NCI-H128 (cell line): ENCODE data around the gene FREY1.

Source experiments
- DNase-seq: peaks from one replicate; lab custom pipeline; 2025; ENCODE audit not compliant: unreplicated experiment; lab: John Stamatoyannopoulos, UW

The FREY1 gene

GRCh38 chr11:45906965-45907611 lies at the start of gene FREY1:
TSS of gene FREY1 (minus strand) at chr11:45907271. CDS start at chr11:45907245, 26 bp downstream.
- DNase-seq = no peak

- DNase-seq = no peak
Observed at GRCh38 chr11:45949992-45950407, 42.9 kb upstream of the FREY1 start.

DNA sequence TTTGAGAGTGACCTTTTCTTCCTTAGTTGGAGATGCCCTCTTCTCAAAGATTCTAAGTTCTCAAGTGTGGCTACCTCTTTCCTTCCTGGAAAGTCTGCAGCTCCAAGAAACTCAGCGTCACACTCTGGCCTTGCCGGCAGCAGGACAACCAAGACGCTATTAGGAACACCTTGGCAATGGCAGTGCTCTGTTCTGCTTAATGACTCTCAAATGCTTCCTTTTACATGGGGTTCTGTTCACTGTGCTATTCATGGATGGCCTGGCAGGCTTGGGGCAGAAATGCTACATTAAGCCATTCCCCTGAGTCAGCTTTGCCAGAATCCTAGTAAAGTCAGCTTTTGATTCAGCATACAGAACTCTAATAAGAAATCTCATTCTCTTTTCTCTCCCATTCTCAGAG lies 41.3 kb upstream of the FREY1 start:
- no peak for DNase-seq

DNA sequence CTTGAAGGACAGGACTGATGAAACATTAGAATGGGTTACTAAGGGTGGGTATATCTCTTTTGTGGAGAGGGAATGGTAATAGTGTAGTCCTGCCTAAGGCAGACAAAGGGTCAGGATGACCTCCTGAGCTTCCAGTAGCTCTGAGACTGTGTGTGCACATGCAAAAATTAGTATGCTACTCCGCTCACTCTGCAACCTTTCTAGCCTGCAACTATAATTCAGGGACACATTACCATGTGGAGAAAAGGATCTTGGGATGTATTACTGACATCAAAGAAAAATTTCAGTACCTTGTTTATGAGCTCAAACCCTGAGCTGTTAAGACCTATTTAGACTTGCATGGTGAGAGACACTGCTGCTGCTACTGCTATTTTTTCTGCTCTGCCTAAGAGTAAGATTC lies 40.8 kb upstream of the FREY1 start:
- no peak for DNase-seq

- no peak for DNase-seq
Observed at GRCh38 chr11:45945397-45945999, 38.4 kb upstream of the FREY1 start.

DNA sequence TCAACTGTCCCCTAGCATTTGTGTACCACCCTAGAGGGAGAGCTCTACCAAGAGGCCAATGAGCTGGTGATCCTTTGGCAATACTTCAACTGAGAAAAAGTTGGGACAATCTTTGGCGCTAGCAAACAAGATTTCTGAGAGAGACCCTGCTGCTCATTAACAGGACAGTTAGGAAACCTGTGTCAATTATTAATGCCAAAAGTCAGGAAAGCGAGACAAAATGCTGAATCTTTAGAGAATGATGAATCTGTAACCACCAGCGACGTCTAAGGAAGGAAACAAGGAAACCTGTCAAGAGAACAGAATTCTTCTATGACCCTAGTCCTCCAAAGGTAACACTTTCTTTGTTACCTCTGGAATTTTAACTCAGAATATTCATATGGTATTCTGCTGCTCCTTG lies 35.3 kb upstream of the FREY1 start:
- no peak for DNase-seq

- no peak for DNase-seq
Observed at GRCh38 chr11:45941285-45941684, 34.2 kb upstream of the FREY1 start.

- DNase-seq = no peak
Observed at GRCh38 chr11:45939836-45940235, 32.8 kb upstream of the FREY1 start.

DNA sequence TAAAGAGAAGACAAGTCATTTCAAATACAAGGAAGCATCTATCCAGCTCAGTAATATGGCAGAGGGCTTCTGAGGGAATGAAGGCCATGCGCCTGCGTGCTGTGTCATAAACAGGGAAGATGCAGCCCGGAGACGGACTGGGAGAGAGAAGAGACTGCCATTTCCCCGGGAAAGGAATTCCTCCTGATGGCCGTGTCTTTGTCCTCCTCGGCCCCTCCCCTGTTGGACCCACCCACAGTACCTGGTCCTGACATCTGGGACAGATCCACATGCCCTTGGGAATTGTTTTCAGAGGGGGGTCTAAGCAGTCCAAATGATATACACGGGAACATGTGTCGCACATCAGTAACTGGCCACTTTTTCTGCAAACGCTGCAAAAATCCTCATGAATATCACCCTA lies 30.8 kb upstream of the FREY1 start:
- no peak for DNase-seq

DNA sequence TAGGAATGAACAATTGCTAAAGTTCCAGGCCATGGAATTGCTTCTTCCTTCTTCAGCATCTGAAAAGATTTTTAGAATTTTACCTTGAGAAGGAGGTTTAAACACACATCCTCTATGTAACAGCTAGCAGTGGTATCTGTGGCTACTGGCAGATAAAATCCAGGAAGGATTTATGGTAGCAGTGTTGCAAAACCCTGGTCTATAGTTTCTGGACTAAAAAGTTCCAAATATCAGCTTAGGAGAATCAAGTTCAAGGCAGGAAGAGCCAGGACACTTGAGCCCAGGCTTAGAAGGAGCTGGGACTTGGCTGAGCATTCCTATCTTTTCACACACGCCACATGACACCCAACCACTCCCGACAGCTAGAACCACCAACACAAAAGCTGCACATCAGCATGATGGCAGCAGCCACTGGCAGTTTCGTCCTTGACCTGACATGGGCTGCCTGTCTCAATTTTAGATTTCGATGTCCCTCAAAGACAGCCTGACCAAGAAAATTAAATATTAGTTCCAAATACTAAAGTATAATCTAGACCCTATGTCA lies 29.5 kb upstream of the FREY1 start:
- no peak for DNase-seq

GRCh38 chr11:45935349-45936064 lies 28.4 kb upstream of the FREY1 start:
- no peak for DNase-seq

- no peak for DNase-seq
Observed at GRCh38 chr11:45934580-45935318, 27.7 kb upstream of the FREY1 start.

GRCh38 chr11:45933846-45934579 lies 26.9 kb upstream of the FREY1 start:
- no peak for DNase-seq

DNA sequence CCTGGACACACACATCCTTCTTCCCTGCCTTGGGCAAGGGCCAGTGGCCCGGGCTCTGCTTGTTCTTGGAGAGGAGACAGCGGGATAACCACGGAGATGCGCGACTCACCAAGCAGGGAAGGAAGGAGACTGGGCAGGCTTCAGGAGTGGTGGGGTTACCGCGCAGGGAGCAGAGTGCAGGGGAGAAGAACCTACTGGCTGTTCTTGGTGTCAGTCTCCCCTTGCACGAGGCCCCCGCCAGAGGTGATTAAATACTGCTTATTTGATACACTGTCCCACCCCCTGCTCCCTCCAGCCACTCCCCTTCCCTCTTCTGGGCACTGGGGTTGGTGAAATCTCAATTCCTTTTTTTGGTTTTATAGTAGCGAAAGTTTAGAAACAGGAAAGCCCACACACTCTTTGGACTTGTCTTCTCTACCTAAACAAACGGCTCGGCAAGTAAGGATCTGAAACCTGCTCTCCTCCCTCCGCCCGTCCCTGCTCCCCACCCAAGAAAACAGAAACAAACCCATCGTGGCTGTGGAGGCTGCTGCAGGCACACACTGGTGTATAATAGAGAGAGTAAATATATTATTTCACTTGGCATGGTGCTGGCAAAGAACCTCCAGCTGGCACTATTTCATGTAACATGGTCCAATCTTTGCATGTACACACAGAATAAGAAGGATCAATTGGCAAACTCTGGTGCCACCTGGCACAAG lies 26.2 kb upstream of the FREY1 start:
- DNase-seq = no peak

GRCh38 chr11:45932217-45932616 lies 25.1 kb upstream of the FREY1 start:
- DNase-seq = no peak

- no peak for DNase-seq
Observed at GRCh38 chr11:45931739-45932138, 24.7 kb upstream of the FREY1 start.

GRCh38 chr11:45930951-45931570 lies 24.0 kb upstream of the FREY1 start:
- no peak for DNase-seq

DNA sequence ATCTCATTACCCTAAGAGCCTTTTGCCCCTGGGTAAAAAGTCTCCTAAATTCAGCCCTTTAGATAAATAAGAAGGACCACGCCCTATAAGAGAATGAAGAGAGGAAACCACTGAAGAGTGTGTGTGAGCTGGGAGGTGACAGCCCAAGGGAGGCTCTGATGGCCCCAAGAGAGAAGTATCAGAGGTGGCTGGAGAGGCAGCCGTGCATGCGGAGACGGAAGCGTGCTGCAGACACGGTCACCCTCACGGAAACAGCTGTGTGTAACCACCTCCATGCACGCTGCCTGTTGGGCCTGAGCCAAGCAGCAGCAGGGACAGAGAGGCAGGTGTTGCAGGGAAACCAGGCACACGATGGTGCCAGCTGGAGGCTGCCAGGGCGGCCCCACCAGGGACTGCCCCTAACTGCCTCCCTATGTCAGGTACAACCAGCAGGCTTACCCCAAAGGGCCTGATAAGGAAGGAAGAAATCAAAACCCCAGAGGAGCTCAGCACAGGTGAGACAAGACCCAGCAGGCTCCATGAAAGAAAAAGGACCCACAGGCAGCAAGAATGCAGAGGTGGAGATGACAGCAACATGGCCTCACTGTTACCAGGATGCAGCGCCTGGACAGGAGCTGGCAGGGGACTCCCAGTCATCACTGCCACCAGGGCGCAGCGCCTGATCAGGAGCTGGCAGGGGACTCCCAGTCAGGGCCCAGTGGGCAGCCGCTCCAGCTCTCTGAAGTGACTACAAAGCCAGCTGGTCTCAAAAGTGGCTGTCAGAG lies 23.1 kb upstream of the FREY1 start:
- peak; percentile 9 for DNase-seq

DNA sequence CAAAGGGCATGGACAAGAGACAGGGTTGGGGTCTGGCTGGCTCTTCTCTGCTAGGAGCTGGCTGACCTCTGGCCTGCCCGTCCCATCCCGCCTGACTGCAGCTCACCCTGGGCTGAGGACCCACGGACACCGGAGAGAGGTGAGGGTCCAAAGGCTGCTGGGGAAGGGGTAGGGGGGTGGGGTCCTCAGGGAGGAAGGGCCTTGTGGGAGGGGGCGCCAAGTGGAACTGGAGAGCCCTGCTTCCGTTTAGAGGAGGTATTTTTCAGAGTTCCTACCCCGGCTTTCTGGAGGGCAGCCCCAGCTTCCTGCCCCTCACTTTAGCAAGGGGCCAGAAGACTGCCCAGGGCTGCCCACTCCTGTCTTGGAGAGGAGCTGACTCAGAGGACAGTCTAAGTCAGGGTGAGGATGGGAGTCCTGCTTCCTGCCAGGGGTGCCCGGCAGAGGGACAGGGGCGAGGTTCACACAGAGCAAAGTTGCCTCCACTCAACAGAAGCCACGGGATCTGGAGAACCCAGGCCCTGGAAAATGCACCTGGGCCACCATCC lies 22.5 kb upstream of the FREY1 start:
- no peak for DNase-seq
